AG08396 (cell line): ENCODE data around the gene PCNX3.

Experiments
- DNase-seq: peaks from one replicate; pipeline ENCODE4 v3.0.0; 2012; ENCODE audit warnings: low spot score, mixed read lengths

Gene PCNX3

GRCh38 chr11:65598258-65598699, 17.3 kb upstream of the PCNX3 start:
- no peak for DNase-seq

GRCh38 chr11:65599216-65599954, 16.2 kb upstream of the PCNX3 start:
- DNase-seq = no peak

DNA sequence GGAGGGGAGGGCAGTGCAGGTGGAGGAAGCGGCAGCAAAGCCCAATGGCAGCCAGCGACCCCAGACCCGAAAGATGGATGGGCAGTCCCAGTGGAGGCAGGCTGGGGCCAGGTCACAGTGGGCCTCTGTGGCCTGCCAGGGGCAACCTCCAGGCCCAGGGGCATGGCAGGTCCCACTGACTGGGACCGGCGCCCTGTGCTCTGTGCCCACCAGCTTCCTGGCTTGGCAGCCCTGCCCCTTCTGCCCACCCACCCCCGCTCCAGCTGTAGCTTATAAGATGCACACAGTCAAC, 15.7 kb upstream of the PCNX3 start:
- DNase-seq = no peak

DNA sequence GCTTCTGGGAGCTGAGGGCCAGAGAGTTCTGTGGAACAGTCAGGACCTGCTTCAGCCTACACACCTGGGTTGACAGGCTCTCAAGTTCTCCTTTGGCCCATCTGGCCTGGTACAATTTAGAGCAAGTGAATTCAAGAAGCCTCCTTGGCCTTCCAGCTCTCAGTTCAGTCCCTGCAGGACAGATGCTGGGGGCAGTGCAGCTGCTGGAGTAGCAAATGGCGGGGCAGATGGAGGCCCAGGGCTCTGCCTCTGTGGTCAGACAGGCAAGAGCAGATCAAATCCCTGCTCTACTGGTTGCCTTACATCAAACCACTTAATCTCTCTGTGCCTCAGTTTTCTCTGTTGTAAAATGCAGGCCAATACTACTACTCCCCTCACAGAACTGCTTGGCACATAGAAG, 11.3 kb upstream of the PCNX3 start:
- DNase-seq = no peak

GRCh38 chr11:65606876-65607613, 8.5 kb upstream of the PCNX3 start:
- DNase-seq = peak; percentile 96

DNA sequence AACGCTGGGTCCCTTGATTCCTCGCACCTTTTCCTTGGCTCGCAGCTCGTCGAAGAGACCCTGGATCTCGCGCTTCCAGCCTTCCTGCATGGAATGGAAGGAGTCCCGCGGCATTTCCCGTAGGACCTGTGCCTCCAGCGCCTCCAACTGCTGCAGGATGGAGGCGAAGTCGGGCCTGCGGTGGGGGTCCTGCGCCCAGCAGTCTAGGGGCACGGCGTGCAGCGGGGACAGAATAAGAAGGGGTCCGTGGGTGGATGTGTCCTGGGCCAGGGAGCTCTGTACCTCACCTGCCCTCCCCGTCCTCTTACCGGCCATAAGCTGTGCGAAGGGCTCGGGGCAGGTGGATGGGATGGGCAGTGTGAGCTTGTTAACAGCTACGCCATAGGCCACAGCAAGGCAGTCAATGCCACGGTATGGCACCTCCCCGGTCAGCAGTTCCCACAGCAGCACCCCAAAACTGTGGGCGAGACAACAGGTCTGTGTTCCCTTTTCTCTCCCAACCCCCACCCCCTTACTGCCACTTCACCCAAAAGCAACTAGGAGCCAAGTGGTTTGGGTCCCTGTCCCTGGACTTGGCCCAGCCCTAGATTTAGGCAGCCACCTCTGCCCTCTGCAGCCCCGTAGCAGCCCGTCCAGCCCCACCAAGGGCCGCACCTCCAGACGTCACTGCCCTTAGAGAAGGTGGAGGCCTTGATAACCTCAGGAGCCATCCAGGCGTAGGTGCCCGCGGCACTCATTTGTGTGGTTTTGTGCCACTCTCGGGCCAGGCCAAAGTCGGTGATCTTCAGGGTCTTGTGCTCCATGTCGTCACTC, 7.8 kb upstream of the PCNX3 start:
- DNase-seq = no peak

DNA sequence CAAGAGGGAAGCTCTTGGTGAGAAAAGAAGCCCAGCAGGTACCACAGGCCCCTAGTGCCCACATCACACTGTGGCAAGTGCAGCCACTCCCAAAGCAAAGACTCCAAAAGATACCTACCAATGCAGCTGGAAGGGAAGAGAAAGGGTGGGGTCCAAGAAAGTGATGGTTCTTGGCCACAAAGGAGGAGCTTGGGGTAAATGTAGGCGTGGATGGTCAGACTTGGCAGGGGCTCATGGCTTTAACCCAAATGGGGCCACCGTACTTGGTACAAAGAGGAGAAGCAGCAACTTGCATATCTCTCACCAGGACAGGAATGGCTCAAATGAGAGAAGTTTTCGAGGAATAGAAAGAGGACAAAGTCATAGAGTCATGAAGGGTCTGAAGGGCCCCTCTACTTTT, 6.3 kb upstream of the PCNX3 start:
- DNase-seq = no peak

- no peak for DNase-seq
Observed at GRCh38 chr11:65609665-65610064, 5.9 kb upstream of the PCNX3 start.

- no peak for DNase-seq
Observed at GRCh38 chr11:65610404-65610803, 5.2 kb upstream of the PCNX3 start.

- no peak for DNase-seq
Observed at GRCh38 chr11:65611028-65611757, 4.4 kb upstream of the PCNX3 start.

- DNase-seq = no peak
Observed at GRCh38 chr11:65611758-65612603, 3.6 kb upstream of the PCNX3 start.

- no peak for DNase-seq
Observed at GRCh38 chr11:65612691-65613090, 2.9 kb upstream of the PCNX3 start.

DNA sequence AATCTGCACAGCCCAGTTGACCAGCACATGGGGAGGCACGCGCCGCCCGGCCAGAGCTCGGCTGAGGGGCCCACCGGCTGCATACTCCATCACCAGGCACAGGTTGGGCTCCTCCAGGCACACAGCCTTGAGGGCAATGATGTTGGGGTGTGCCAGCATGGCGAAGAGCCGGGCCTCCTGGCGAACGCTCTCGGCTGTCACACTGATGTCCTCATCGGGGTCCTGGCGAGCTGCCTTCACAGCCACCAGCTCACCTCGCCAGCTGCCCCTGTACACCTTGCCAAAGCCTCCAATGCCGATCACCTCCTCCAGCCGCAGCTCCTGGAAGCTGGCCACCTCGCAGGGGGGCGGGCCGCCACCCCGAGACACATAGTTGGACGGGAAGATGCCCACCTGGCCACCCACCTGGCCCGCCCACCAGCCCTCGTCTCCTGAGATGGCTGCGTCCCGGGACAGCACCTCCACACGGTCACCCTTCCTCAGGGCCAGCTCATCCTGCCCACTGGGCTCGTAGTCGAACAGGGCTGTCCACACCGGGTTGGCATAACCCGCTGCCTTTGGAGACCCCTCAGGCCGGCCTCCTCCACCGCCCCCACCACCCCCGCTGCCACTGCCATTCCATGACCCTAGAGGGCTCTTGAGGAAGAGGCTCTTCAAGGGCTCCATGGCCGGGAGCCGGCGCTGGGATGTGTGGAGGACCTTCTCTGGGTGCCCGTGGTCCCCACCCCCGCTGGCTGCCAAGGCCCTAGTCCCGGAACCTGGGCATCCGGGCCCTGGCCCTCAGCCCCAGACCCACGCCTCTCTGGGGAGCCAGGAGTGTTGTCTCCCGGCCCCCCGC, 2.3 kb upstream of the PCNX3 start:
- DNase-seq = peak; percentile 50

GRCh38 chr11:65615950-65616574, 486 bp downstream of the PCNX3 start:
- DNase-seq = peak; percentile 85

GRCh38 chr11:65616575-65617001, 1.0 kb downstream of the PCNX3 start:
- no peak for DNase-seq

DNA sequence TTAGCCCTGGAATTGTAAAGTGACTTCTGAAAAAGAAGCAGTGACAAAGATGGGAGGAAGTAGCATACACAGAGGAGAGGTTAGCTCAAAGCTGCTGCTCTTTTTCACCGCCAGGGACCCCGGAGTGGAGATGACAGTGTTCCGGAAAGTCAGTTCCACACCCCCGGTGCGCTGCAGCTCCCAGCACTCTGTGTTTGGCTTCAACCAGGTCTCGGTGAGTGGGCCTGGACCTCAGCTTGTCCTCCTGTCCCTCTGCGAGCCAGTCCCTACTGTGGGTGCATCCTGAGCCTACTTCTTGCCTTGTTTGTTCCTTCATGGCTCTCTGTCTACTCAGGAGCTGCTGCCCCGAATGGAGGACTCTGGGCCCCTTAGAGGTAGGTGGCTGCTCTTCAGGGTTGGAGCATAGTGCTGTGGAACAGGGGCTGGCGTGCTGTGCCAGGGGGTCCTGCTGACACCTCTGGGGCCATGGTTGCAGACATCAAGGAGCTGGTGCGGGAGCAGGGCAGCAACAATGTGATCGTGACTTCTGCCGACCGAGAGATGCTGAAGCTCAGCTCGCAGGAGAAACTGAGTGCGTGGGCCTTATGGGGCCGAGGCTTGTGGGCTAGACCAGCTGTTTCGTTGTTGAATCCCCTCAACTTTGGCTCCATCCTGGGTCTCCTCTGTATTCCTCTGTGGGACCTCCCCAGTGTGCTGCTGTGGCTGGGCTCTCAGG, 1.7 kb downstream of the PCNX3 start:
- DNase-seq = no peak

DNA sequence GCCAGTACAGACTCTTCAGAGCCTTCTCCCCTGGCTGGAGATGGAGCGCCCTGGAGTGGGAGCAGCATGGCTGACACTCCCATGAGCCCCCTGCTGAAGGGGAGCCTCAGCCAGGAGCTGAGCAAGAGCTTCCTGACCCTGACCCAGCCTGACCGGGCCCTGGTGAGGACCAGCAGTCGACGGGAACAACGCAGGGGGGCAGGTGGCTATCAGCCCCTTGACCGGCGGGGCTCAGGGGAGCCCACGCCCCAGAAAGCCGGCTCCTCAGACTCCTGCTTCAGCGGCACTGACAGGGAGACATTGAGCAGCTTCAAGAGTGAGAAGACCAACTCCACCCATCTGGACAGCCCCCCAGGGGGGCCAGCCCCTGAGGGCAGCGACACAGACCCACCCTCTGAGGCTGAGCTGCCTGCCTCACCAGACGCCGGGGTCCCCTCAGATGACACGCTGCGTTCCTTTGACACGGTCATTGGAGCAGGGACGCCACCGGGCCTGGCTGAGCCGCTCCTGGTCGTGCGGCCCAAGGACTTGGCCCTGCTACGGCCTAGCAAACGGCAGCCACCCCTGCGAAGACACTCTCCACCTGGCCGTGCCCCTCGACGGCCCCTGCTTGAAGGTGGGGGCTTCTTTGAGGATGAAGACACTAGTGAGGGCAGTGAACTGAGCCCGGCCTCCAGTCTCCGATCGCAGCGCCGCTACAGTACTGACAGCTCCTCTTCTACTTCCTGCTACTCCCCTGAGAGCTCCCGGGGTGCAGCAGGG, 2.6 kb downstream of the PCNX3 start:
- DNase-seq = no peak

DNA sequence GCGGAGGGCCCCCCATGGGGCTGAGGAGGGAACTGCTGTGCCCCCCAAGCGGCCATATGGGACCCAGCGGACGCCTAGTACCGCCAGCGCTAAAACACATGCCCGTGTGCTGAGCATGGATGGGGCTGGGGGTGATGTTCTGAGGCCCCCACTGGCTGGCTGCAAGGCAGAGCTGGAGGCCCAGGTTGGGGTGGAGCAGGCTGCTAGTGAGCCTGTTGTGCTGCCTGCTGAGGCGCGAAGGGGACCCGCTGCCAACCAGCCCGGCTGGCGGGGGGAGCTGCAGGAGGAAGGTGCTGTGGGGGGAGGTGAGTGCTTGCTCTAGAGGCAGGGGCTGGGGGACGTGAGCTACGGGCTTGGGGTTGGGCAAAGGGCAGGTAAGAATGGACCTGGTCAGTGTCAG, 3.2 kb downstream of the PCNX3 start:
- DNase-seq = no peak
